Lung (tissue), 12 donors: ENCODE results near the gene CCL21. TPM values are rescaled to one million over a fixed set of nuclear protein-coding genes. Genes with fewer than 3 reads are reported as not detected.

Source experiments
- ATAC-seq: fragments of 200-7000 bp; cut with Tn5 transposase; one replicate; pipeline ENCODE4 v1.9.1; 2020; ENCODE audit warnings: moderate number of reproducible peaks; ENCODE audit not compliant: insufficient read depth, low FRiP score
- DNase-seq, 3 donors: peaks; one replicate each; pipeline ENCODE4 v3.0.0-alpha.2; 2013 to 2017
- H3K27ac ChIP-seq, 2 donors: one replicate each; pipeline ENCODE4 v1.5.1; 2013; ENCODE audit warnings: mild to moderate bottlenecking in 2 of 2, moderate library complexity in 2 of 2, control low read depth in 1 of 2, inconsistent platforms in 1 of 2, low read depth in 1 of 2, low read length in 1 of 2
- H3K27me3 ChIP-seq, 3 donors: one replicate each; pipeline ENCODE4 v1.5.1; 2013; ENCODE audit warnings: low read length in 2 of 3; ENCODE audit not compliant: control insufficient read depth in 3 of 3, insufficient read depth in 3 of 3
- H3K36me3 ChIP-seq, 4 donors: one replicate each; pipeline ENCODE4 v1.5.1; 2013; ENCODE audit warnings: low read length in 4 of 4, mild to moderate bottlenecking in 1 of 4, moderate library complexity in 1 of 4; ENCODE audit not compliant: control insufficient read depth in 4 of 4, insufficient read depth in 4 of 4
- H3K4me1 ChIP-seq, 5 donors: one replicate each; pipeline ENCODE4 v1.5.1; 2013; ENCODE audit warnings: low read length in 5 of 5, mild to moderate bottlenecking in 2 of 5, moderate library complexity in 1 of 5; ENCODE audit not compliant: control insufficient read depth in 5 of 5, insufficient read depth in 5 of 5
- H3K4me3 ChIP-seq: one replicate; pipeline ENCODE4 v1.5.1; 2013; ENCODE audit warnings: mild to moderate bottlenecking, control low read depth, moderate library complexity
- H3K9ac ChIP-seq, 2 donors: one replicate each; pipeline ENCODE4 v1.5.1; 2013; ENCODE audit warnings: low read length in 2 of 2, control low read depth in 1 of 2; ENCODE audit not compliant: insufficient read depth in 1 of 2
- H3K9me3 ChIP-seq, 4 donors: one replicate each; pipeline ENCODE4 v1.5.1; 2013; ENCODE audit warnings: low read length in 3 of 4, mild to moderate bottlenecking in 1 of 4, moderate library complexity in 1 of 4; ENCODE audit not compliant: control insufficient read depth in 4 of 4, insufficient read depth in 3 of 4
- CTCF ChIP-seq: IDR thresholded peaks from 2 replicates; pipeline ENCODE4 v1.5.1; 2012; ENCODE audit warnings: mild to moderate bottlenecking; ENCODE audit errors: control extremely low read depth, extremely low read depth
- WGBS, 2 donors: extraction: QIAGEN DNeasy Blood & Tissue Kit; methylation state at CpG; one replicate each; pipeline ENCODE4 v1.1.7; 2013; 5-methylcytosine and 5-hydroxymethylcytosine counted together
- polyA plus RNA-seq, 2 donors: library from polyadenylated mRNA; stranded (reverse); fragments of 200-250 nt; gene quantifications; one replicate each; pipeline ENCODE4 v1.2.1, GENCODE V29; 2013
- total RNA-seq, 2 donors: library from RNA; depleted of rRNA in 1 of 2; stranded (reverse); fragments of >200 nt in 1 of 2; gene quantifications; one replicate each; pipeline ENCODE4 v1.2.1, GENCODE V29; 2014 to 2021
- donor health status: control.
- donor health status: control.
- donor health status: Bipolar disorder and iron deficiency.
- donor health status: healthy.
- donor health status: DM: yes; HTN: yes; CAD: no.

The CCL21 gene
- total and polyA plus RNA-seq, 4 donors: 67.3 to 473 (median 181) TPM

GRCh38 chr9:34689116-34689470, 20.8 kb downstream of the CCL21 start:
- WGBS, 2 donors: 79 to 86% methylated on average over 4 of the region's 4 CpGs
- Histone ChIP-seq H3K4me1 (peaks cover 0 to 4% (median 0%) of the 10 kb centered on the region in 5 donors), H3K9me3 (no peaks in the 10 kb centered on the region), H3K27me3 (no peaks in the 10 kb centered on the region), H3K36me3 (no peaks in the 10 kb centered on the region), H3K4me3 (no peak overlapping the region), H3K27ac (no peak overlapping the region), H3K9ac (no peak overlapping the region)
- DNase-seq (peak in 1 of 3 donors; percentile 2), ATAC-seq (no peak)
- no peak for TF ChIP-seq CTCF

GRCh38 chr9:34688329-34689115, 21.4 kb downstream of the CCL21 start:
- peaks cover 0 to 4% (median 0%) of the 10 kb centered on the region in 5 donors for H3K4me1 ChIP-seq
- 64 to 83% methylated on average over 5 of the region's 5 CpGs for WGBS, 2 donors
- H3K36me3 ChIP-seq: no peaks in the 10 kb centered on the region
- no peak overlapping the region for H3K27ac ChIP-seq
- no peaks in the 10 kb centered on the region for H3K9me3 ChIP-seq
- DNase-seq: peak in 2 of 3 donors; percentile 12 to 13
- H3K27me3 ChIP-seq: no peaks in the 10 kb centered on the region
- no peak for ATAC-seq
- no peak overlapping the region for H3K9ac ChIP-seq
- no peak overlapping the region for H3K4me3 ChIP-seq
- TF ChIP-seq CTCF: no peak

- WGBS, 2 donors: 83 to 89% methylated on average over 10 of the region's 10 CpGs
- no peak for TF ChIP-seq CTCF
- Histone ChIP-seq H3K36me3 (no peaks in the 10 kb centered on the region), H3K27ac (no peak overlapping the region), H3K9ac (no peak overlapping the region), H3K4me3 (no peak overlapping the region), H3K4me1 (peaks cover 0 to 4% (median 0%) of the 10 kb centered on the region in 5 donors), H3K9me3 (no peaks in the 10 kb centered on the region), H3K27me3 (no peaks in the 10 kb centered on the region)
- peak in 1 of 3 donors; percentile 29 for DNase-seq
- ATAC-seq: no peak
Observed at GRCh38 chr9:34687276-34688030, 22.5 kb downstream of the CCL21 start.
